Inflammatory macrophage treated with lipopolysaccharide for 4 hours (primary cell): ENCODE results near the gene PHF20.
"Not testable (repeated sequence)": the region's sequence is repeated elsewhere in the genome, so short reads cannot be mapped to it uniquely, and the experiment has no call there.

Experiments used
- DNase-seq: peaks from one replicate; pipeline ENCODE4 v3.0.0-alpha.2; 2020

PHF20 gene

GRCh38 chr20:35783811-35784210, 12.0 kb downstream of the PHF20 start:
- DNase-seq = not testable (repeated sequence)

- not testable (repeated sequence) for DNase-seq
Measured at GRCh38 chr20:35785541-35785940, 13.7 kb downstream of the PHF20 start.

- DNase-seq = no peak
Measured at GRCh38 chr20:35788796-35789195, 17.0 kb downstream of the PHF20 start.

- DNase-seq = no peak
Measured at GRCh38 chr20:35791097-35791496, 19.3 kb downstream of the PHF20 start.

GRCh38 chr20:35791821-35792220, 20.0 kb downstream of the PHF20 start:
- DNase-seq = peak; percentile 94

GRCh38 chr20:35792740-35793139, 20.9 kb downstream of the PHF20 start:
- DNase-seq = no peak

- peak; percentile 36 for DNase-seq
Measured at GRCh38 chr20:35796571-35796970, 24.8 kb downstream of the PHF20 start.

GRCh38 chr20:35801865-35802264, 30.1 kb downstream of the PHF20 start:
- DNase-seq = no peak

- DNase-seq = no peak
Measured at GRCh38 chr20:35806075-35806474, 34.3 kb downstream of the PHF20 start.

GRCh38 chr20:35807877-35808276, 36.1 kb downstream of the PHF20 start:
- no peak for DNase-seq

GRCh38 chr20:35820715-35821114, 48.9 kb downstream of the PHF20 start:
- no peak for DNase-seq

GRCh38 chr20:35821807-35822242, 50.0 kb downstream of the PHF20 start:
- no peak for DNase-seq

- DNase-seq = no peak
Measured at GRCh38 chr20:35823147-35823546, 51.3 kb downstream of the PHF20 start.

GRCh38 chr20:35823937-35824336, 52.1 kb downstream of the PHF20 start:
- no peak for DNase-seq

GRCh38 chr20:35826397-35826998, 54.7 kb downstream of the PHF20 start:
- peak; percentile 8 for DNase-seq

- DNase-seq = no peak
Measured at GRCh38 chr20:35828434-35828833, 56.6 kb downstream of the PHF20 start.

GRCh38 chr20:35828916-35829315, 57.1 kb downstream of the PHF20 start:
- no peak for DNase-seq

- DNase-seq = no peak
Measured at GRCh38 chr20:35830264-35830663, 58.4 kb downstream of the PHF20 start.

- DNase-seq = no peak
Measured at GRCh38 chr20:35831029-35831428, 59.2 kb downstream of the PHF20 start.

GRCh38 chr20:35831971-35832370, 60.2 kb downstream of the PHF20 start:
- DNase-seq = no peak

- DNase-seq = no peak
Measured at GRCh38 chr20:35833241-35833640, 61.4 kb downstream of the PHF20 start.

GRCh38 chr20:35837577-35838195, 65.9 kb downstream of the PHF20 start:
- DNase-seq = no peak

GRCh38 chr20:35838205-35838604, 66.4 kb downstream of the PHF20 start:
- no peak for DNase-seq

GRCh38 chr20:35839904-35840303, 68.1 kb downstream of the PHF20 start:
- DNase-seq = no peak

- DNase-seq = no peak
Measured at GRCh38 chr20:35840421-35840820, 68.6 kb downstream of the PHF20 start.
